DOHH2 (cell line): Measurements from ENCODE around the gene CNGB1.

Experiments used
- H3F3A ChIP-seq: fragments of 200-600 bp; sonication (generic), shearing (Covaris generic); 2 replicates; pipeline ENCODE4 v1.6.0; 2016; ENCODE audit warnings: antibody characterized with exemption, mild to moderate bottlenecking; ENCODE audit not compliant: control insufficient read depth, insufficient read depth
- H3K27ac ChIP-seq: fragments of 200-600 bp; sonication (generic); 2 replicates; pipeline ENCODE4 v1.5.1; 2014; ENCODE audit warnings: low read depth, mild to moderate bottlenecking, low read length, moderate library complexity
- H3K27me3 ChIP-seq: fragments of 200-600 bp; sonication (generic); 2 replicates; pipeline ENCODE4 v1.6.1; 2014; ENCODE audit warnings: mild to moderate bottlenecking, low read length, mixed read lengths; ENCODE audit not compliant: control insufficient read depth
- H3K36me3 ChIP-seq: fragments of 200-600 bp; sonication (generic); 2 replicates; pipeline ENCODE4 v1.6.1; 2014; ENCODE audit warnings: mild to moderate bottlenecking, low read length, moderate library complexity, mixed read lengths; ENCODE audit not compliant: control insufficient read depth
- H3K4me1 ChIP-seq: fragments of 200-600 bp; sonication (generic); 2 replicates; pipeline ENCODE4 v1.6.1; 2014; ENCODE audit warnings: mild to moderate bottlenecking, low read length, mixed read lengths; ENCODE audit not compliant: control insufficient read depth
- H3K4me2 ChIP-seq: fragments of 200-600 bp; sonication (generic); 2 replicates; pipeline ENCODE4 v1.6.0; 2014; ENCODE audit warnings: mild to moderate bottlenecking, low read length, moderate library complexity
- H3K4me3 ChIP-seq: fragments of 200-600 bp; sonication (generic); 2 replicates; pipeline ENCODE4 v1.5.1; 2014; ENCODE audit warnings: mild to moderate bottlenecking, low read length, mixed read lengths
- H3K79me2 ChIP-seq: fragments of 200-600 bp; sonication (generic); 2 replicates; pipeline ENCODE4 v1.6.1; 2014; ENCODE audit warnings: mild to moderate bottlenecking, low read length, mixed read lengths; ENCODE audit not compliant: control insufficient read depth
- H3K9me2 ChIP-seq: fragments of 200-600 bp; sonication (generic); replicated peaks from 2 replicates; pipeline ENCODE4 v1.6.1; 2014; ENCODE audit warnings: mild to moderate bottlenecking, low read length, mixed read lengths; ENCODE audit not compliant: control insufficient read depth
- H3K9me3 ChIP-seq: fragments of 200-600 bp; sonication (generic); 2 replicates; pipeline ENCODE4 v1.6.1; 2014; ENCODE audit warnings: antibody characterized with exemption, low read length, mixed read lengths; ENCODE audit not compliant: control insufficient read depth, insufficient read depth
- H4K20me1 ChIP-seq: fragments of 200-600 bp; sonication (generic); 2 replicates; pipeline ENCODE4 v1.6.0; 2014; ENCODE audit warnings: low read depth, mild to moderate bottlenecking, antibody characterized with exemption, low read length, moderate library complexity; ENCODE audit not compliant: control insufficient read depth, insufficient read depth
- EZH2phosphoT487 ChIP-seq: fragments of 200-600 bp; sonication (generic); IDR thresholded peaks from 2 replicates; pipeline ENCODE4 v1.6.1; 2017; ENCODE audit warnings: borderline replicate concordance, mild to moderate bottlenecking, antibody characterized with exemption, low read length, moderate library complexity, mixed read lengths
- TF ChIP-seq, protein P1 (sequence below): fragments of 200-600 bp; sonication (generic); IDR thresholded peaks from one replicate; pipeline ENCODE4 v1.5.1; 2014; ENCODE audit warnings: antibody characterized with exemption, mild to moderate bottlenecking, low read depth, low read length; ENCODE audit not compliant: poor library complexity, severe bottlenecking

CNGB1 gene

DNA sequence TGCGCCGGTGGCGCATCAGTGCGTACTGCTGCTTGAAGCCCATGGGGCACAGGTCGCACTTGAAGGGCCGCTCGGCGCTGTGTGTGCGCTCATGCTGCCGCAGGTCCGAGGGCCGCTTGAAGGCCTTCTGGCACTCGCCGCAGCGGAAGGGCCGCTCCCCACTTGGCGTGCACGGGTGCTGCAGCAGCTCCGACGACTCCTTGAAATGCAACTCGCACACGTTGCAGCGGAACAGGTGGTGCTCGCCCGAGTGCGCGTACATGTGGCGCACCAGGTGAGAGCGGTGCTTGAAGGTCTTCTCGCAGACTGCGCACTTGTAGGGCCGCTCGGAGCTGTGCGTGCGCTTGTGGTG, 26.2 kb upstream of the CNGB1 start:
- Histone ChIP-seq H3K36me3 (peaks cover 35% of the 10 kb centered on the region), H3K79me2 (peaks cover 22% of the 10 kb centered on the region), H3K4me3 (no peak overlapping the region), H3K9me3 (no peaks in the 10 kb centered on the region), H3K4me2 (no peak overlapping the region), H3K9me2 (no peaks in the 10 kb centered on the region), H4K20me1 (peaks cover 6% of the 10 kb centered on the region; the same call in 1 of the 2 replicates), H3K27me3 (no peaks in the 10 kb centered on the region), H3K27ac (no peak overlapping the region), H3F3A (peaks cover 7% of the 10 kb centered on the region; the same call in 1 of the 2 replicates), H3K4me1 (peaks cover 22% of the 10 kb centered on the region)
- TF ChIP-seq, protein P1, sequence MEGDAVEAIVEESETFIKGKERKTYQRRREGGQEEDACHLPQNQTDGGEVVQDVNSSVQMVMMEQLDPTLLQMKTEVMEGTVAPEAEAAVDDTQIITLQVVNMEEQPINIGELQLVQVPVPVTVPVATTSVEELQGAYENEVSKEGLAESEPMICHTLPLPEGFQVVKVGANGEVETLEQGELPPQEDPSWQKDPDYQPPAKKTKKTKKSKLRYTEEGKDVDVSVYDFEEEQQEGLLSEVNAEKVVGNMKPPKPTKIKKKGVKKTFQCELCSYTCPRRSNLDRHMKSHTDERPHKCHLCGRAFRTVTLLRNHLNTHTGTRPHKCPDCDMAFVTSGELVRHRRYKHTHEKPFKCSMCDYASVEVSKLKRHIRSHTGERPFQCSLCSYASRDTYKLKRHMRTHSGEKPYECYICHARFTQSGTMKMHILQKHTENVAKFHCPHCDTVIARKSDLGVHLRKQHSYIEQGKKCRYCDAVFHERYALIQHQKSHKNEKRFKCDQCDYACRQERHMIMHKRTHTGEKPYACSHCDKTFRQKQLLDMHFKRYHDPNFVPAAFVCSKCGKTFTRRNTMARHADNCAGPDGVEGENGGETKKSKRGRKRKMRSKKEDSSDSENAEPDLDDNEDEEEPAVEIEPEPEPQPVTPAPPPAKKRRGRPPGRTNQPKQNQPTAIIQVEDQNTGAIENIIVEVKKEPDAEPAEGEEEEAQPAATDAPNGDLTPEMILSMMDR = no peak
- no peak for TF ChIP-seq EZH2phosphoT487

- H3K4me1 ChIP-seq = peaks cover 17% of the 10 kb centered on the region
- H3F3A ChIP-seq = peaks cover 7% of the 10 kb centered on the region; the same call in 1 of the 2 replicates
- no peaks in the 10 kb centered on the region for H3K9me2 ChIP-seq
- no peak overlapping the region for H3K4me3 ChIP-seq
- no peak overlapping the region for H3K4me2 ChIP-seq
- H3K27ac ChIP-seq = no peak overlapping the region
- H3K36me3 ChIP-seq = peaks cover 35% of the 10 kb centered on the region
- TF ChIP-seq, protein P1 = no peak
- no peak for TF ChIP-seq EZH2phosphoT487
- H3K79me2 ChIP-seq = peaks cover 17% of the 10 kb centered on the region
- no peaks in the 10 kb centered on the region for H3K27me3 ChIP-seq
- H4K20me1 ChIP-seq = peaks cover 6% of the 10 kb centered on the region; the same call in 1 of the 2 replicates
- no peaks in the 10 kb centered on the region for H3K9me3 ChIP-seq
These were observed 25.7 kb upstream of the CNGB1 start for GRCh38 chr16:57996406-57997175.

- Histone ChIP-seq H4K20me1 (peaks cover 6% of the 10 kb centered on the region; the same call in 1 of the 2 replicates), H3K27me3 (no peaks in the 10 kb centered on the region), H3K79me2 (peaks cover 15% of the 10 kb centered on the region), H3K9me2 (no peaks in the 10 kb centered on the region), H3K9me3 (no peaks in the 10 kb centered on the region), H3K36me3 (peaks cover 35% of the 10 kb centered on the region), H3K27ac (no peak overlapping the region), H3K4me3 (no peak overlapping the region), H3K4me1 (peaks cover 15% of the 10 kb centered on the region), H3F3A (peaks cover 7% of the 10 kb centered on the region; the same call in 1 of the 2 replicates), H3K4me2 (no peak overlapping the region)
- TF ChIP-seq, protein P1 = no peak
- no peak for TF ChIP-seq EZH2phosphoT487
These were observed 24.9 kb upstream of the CNGB1 start for GRCh38 chr16:57995721-57996405.
